ENCODE measurements around the gene CCDC201.
"Not testable (repeated sequence)": the region's sequence is repeated elsewhere in the genome, so short reads cannot be mapped to it uniquely, and the experiment has no call there.

Gene CCDC201

DNA sequence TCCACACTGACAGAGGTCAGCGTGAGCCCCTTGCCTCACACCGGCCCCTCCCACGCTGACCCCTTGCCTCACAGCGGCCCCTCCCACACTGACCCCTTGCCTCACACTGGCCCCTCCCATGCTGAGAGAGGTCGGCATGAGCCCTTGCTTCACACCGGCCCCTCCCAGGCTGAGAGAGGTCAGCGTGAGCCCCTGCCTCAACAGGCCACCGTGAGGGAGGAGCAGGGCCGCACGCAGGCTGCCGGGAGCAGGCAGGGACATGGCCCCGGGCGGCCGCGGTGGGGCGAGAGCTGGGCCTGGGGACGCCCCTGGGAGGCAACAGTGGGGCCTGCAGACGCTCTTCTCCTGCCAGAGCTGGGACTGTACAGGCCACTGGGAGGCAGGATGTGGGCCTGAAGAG lies 59.1 kb downstream of the CCDC201 start:
- DNase-seq: not testable (repeated sequence)

DNA sequence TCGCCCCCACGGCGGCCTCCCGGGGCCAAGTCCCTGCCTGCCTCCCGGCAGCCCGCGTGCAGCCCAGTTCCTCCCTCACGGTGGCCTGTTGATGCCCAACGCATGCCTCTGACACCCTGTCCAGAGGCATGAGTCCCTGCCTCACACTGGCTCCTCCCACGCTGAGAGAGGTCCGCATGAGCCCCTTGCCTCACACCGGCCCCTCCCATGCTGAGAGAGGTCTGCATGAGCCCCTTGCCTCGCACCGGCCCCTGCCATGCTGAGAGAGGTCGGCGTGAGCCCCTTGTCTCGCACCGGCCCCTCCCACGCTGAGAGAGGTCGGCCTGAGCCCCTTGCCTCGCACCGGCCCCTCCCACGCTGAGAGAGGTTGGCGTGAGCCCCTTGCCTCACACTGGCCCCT lies 59.9 kb downstream of the CCDC201 start:
- no peak for DNase-seq

DNA sequence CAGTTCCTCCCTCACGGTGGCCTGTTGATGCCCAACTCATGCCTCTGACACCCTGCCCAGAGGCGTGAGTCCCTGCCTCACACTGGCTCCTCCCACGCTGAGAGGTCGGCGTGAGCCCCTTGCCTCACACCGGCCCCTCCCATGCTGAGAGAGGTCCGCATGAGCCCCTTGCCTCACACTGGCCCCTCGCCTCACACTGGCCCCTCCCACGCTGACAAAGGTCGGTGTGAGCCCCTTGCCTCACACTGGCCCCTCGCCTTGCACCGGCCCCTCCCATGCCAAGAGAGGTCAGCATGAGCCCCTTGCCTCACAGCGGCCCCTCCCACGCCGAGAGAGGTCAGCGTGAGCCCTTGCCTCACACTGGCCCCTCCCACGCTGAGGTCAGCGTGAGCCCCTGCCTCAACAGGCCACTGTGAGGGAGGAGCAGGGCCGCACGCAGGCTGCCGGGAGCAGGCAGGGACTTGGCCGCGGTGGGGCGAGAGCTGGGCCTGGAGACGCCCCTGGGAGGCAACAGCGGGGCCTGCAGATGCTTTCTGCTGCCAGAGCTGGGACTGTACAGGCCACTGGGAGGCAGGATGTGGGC lies 61.1 kb downstream of the CCDC201 start:
- not testable (repeated sequence) for DNase-seq

DNA sequence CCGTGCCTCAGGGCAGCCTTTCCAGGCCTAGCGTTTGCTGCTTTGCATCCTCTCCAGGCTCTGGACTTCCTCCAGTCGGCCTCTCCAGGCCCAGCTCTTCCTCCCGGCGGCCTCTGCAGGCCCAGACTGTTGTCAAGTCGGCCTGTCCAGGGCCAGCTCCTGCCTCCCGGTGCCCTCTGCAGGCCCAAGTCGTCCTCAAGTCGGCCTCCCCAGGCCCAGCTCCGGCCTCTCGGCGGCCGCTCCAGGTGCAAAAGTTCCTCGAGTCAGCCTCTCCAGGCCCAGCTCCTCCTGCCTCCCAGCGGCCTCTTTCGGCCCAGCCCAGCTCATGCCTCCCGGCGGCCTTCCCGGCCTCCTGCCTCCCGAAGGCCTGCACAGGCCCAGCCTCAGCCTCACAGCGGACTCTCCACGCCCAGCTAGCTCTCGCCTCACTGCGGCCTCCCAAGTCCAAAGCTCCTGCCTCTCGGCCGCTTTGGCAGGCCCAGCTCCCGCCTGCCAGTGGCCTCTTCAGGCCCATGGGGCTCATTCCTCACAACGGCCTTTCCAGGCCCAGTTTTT lies 62.4 kb downstream of the CCDC201 start:
- DNase-seq: not testable (repeated sequence)
